Measurements from ENCODE around the gene IL1A. TPM values are rescaled to one million over a fixed set of nuclear protein-coding genes. Genes with fewer than 3 reads are reported as not detected.
A peak's percentile ranks its signal among the peaks of the same experiment; 100 is the strongest.

Gene IL1A
- total RNA-seq, 1 experiment from 2014 or later: 0.10 TPM

- TF ChIP-seq, protein P1, sequence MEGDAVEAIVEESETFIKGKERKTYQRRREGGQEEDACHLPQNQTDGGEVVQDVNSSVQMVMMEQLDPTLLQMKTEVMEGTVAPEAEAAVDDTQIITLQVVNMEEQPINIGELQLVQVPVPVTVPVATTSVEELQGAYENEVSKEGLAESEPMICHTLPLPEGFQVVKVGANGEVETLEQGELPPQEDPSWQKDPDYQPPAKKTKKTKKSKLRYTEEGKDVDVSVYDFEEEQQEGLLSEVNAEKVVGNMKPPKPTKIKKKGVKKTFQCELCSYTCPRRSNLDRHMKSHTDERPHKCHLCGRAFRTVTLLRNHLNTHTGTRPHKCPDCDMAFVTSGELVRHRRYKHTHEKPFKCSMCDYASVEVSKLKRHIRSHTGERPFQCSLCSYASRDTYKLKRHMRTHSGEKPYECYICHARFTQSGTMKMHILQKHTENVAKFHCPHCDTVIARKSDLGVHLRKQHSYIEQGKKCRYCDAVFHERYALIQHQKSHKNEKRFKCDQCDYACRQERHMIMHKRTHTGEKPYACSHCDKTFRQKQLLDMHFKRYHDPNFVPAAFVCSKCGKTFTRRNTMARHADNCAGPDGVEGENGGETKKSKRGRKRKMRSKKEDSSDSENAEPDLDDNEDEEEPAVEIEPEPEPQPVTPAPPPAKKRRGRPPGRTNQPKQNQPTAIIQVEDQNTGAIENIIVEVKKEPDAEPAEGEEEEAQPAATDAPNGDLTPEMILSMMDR (IDR thresholded peaks at IDR 0.05 in 2 of 3, conservative IDR thresholded peaks at IDR 0.05 in 1 of 3; ENCODE audit: borderline replicate concordance in 1 of 3, insufficient read depth in 1 of 3, low read depth in 2 of 3, low read length in 2 of 3): no peak
- no peak for TF ChIP-seq YY1 (IDR thresholded peaks at IDR 0.05; ENCODE audit: extremely low read depth, insufficient replicate concordance, low read depth, low read length)
Observed at GRCh38 chr2:112750560-112750843, 33.8 kb downstream of the IL1A start (continued).

DNA sequence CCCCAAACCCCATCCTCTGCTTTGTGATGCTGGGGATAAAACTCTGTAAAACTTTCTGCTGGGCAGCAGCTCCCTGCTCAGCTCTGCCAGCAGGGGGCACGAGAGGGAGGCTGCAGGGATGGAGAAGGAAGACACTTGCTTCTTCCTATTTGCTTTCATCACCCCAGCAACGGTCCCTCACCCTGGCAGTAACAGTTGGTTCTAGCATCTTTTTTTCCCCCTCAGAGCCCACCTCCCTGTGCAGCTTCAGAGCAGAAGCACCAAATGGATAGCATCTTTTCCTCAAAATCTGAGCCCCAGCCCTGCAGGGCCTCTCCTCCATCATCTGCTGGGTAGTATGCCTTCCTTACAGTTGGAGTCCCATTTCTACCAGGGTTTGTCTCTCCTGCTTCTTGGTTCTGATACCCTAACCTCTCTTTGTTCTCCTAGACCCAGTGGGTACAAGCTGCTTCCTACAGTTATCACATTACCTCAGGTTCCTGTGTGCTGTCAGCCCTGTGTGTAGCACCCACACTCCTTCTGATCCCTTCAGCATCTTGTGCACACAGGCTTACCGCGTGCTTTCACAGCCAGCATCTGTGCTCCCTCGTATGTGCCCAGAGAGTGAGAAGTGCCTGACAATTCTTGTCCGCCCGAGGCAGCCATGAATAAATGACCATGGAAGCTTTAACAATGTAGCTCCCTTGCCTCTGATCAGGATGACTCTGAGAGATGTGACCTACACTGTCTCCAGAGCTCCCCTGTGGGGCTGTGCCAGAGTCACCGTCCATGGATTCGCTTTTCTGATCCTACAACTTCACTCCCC, 34.3 kb downstream of the IL1A start:
- TF ChIP-seq, protein P1 (IDR thresholded peaks at IDR 0.05 in 2 of 3, conservative IDR thresholded peaks at IDR 0.05 in 1 of 3; ENCODE audit: borderline replicate concordance in 1 of 3, insufficient read depth in 1 of 3, low read depth in 2 of 3, low read length in 2 of 3): peak; percentile 83 to 96 (median 92)
- TF ChIP-seq RAD21 (IDR thresholded peaks at IDR 0.05; ENCODE audit: low read depth) (peak; percentile 81), CBX3 (IDR thresholded peaks at IDR 0.05; ENCODE audit: low read depth) (0 out of 2 replicates have a peak, but pooled peaks have one; percentile 16), SIN3A (IDR thresholded peaks at IDR 0.05; ENCODE audit: low read depth) (no peak)
- no peaks in the 10 kb centered on the region for H3K4me1 ChIP-seq (ENCODE audit: control insufficient read depth in 1 of 2, insufficient read depth in 2 of 2, low read length in 2 of 2)
- ChIA-PET CTCF (interaction anchor here (0.9 to 5.8 kb wide), 8 partner anchors 10 to 209 kb away, joined by 3 to 86 read pairs (median 6); no protein-coding TSS in a partner anchor), POLR2A (interaction anchor here (1.8 kb wide), 1 partner anchor 192 kb away, joined by 6 read pairs; no protein-coding TSS in a partner anchor), RAD21 (ENCODE audit: low non-redundant PET in 1 of 2, low total read pairs in 2 of 2, uncharacterized antibody in 2 of 2, unreplicated experiment in 2 of 2) (interaction anchor here (1.1 to 2.5 kb wide), 4 partner anchors 131 to 209 kb away, joined by 4 to 11 read pairs (median 7); no protein-coding TSS in a partner anchor)
- peaks cover 33% of the 10 kb centered on the region for H3K79me2 ChIP-seq (ENCODE audit: insufficient read depth, low read length)
- H3K27ac ChIP-seq (ENCODE audit: low read depth, low read length): no peak overlapping the region
- ATAC-seq (peak; percentile 94), DNase-seq (ENCODE audit: low read depth, low spot score) (no peak)
- H4K20me1 ChIP-seq (ENCODE audit: insufficient read depth): no peaks in the 10 kb centered on the region
- no TSS peak for BruUV-seq (replicated peaks)
- H2AFZ ChIP-seq (ENCODE audit: low read depth, low read length, poor library complexity, severe bottlenecking): no peak overlapping the region
- no peak overlapping the region for H3K4me3 ChIP-seq (replicated peaks in 1 of 2; ENCODE audit: low read depth in 1 of 2, low read length in 2 of 2)
- intact Hi-C loops (cut with micrococcal nuclease): loop anchor here (1.0 to 2.0 kb wide), 3 partner anchors 135 to 209 kb away; no protein-coding TSS in a partner anchor
- no peaks in the 10 kb centered on the region for H3K27me3 ChIP-seq (ENCODE audit: insufficient read depth, low read length)
- H3K36me3 ChIP-seq (ENCODE audit: control insufficient read depth in 1 of 2, insufficient read depth in 2 of 2, low read length in 2 of 2): peaks cover 24 to 26% of the 10 kb centered on the region in 2 experiments
- H3K9me2 ChIP-seq (ENCODE audit: insufficient read depth): no peaks in the 10 kb centered on the region
- H3K9ac ChIP-seq (ENCODE audit: low read length): no peak overlapping the region
- no peak overlapping the region for H3K4me2 ChIP-seq (ENCODE audit: low read length)
- H3K9me3 ChIP-seq (ENCODE audit: control insufficient read depth in 1 of 2, insufficient read depth in 1 of 2, low read depth in 1 of 2, low read length in 2 of 2): no peaks in the 10 kb centered on the region

Measured in HCT116 (cell line).